Ovary (tissue), 3 donors: Measurements from ENCODE around the gene PSMB9.

Source experiments
- CTCF ChIP-seq, 3 donors: fragments of 450-650 bp in 2 of 3; fragments of 200-600 bp in 1 of 3; IDR thresholded peaks; one replicate each; pipeline versions ENCODE4 v1.5.1 to v1.8.0; 2016 to 2022; ENCODE audit warnings: antibody characterized with exemption in 3 of 3, mild to moderate bottlenecking in 1 of 3
- EP300 ChIP-seq: sonication (generic); formaldehyde crosslinking; IDR thresholded peaks from one replicate; pipeline ENCODE4 v1.6.1; 2017; ENCODE audit warnings: antibody characterized with exemption
- POLR2A ChIP-seq: fragments of 450-650 bp; IDR thresholded peaks from one replicate; pipeline ENCODE4 v1.6.1; 2017; ENCODE audit warnings: antibody characterized with exemption, mild to moderate bottlenecking, moderate library complexity
- donor health status: DM: no; HTN: no; CAD: no.

DNA sequence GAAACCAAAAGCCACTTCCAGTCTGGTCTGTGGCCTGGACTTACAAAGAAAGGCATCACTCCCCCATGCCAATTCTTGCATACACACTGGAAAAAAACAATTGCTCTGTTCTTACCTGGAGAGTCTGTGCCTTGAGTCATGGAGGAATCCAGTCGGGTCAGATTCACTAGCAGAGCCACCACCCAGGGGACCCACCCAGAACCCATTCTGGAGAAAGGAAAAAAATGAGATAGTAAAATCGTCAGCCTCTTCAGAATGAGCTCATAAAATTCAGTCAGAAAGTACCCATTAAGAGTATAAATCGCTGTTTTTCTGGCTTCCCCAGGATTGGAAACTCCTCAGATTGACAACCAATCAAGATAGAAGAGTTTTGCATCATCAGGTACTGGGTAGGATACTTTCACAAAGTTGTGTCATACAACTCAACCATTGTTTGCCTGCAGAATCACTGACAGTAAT, 37.2 kb upstream of the PSMB9 start, which contains the start of gene HLA-DOB:
- TF ChIP-seq CTCF (IDR thresholded peaks at IDR 0.05): no peak
- TF ChIP-seq POLR2A: no peak
- no peak for TF ChIP-seq EP300
